Activated CD8-positive, alpha-beta memory T cell treated with anti-CD3 and anti-CD28 coated beads for 24 hours (primary cell): ENCODE results near the gene AGPAT3.
"Not testable (repeated sequence)": the region's sequence is repeated elsewhere in the genome, so short reads cannot be mapped to it uniquely, and the experiment has no call there.

Experiments
- DNase-seq: peaks from one replicate; pipeline ENCODE4 v3.0.0-alpha.2; 2020

Gene AGPAT3

GRCh38 chr21:43885721-43886120 lies 20.7 kb downstream of the AGPAT3 start:
- DNase-seq, result no peak

GRCh38 chr21:43886565-43886964 lies 21.5 kb downstream of the AGPAT3 start:
- no peak for DNase-seq

GRCh38 chr21:43889069-43889468 lies 24.0 kb downstream of the AGPAT3 start:
- DNase-seq, result no peak

GRCh38 chr21:43890042-43890441 lies 25.0 kb downstream of the AGPAT3 start:
- no peak for DNase-seq

- no peak for DNase-seq
Observed at GRCh38 chr21:43892334-43892733, 27.3 kb downstream of the AGPAT3 start.

GRCh38 chr21:43892984-43893535 lies 28.0 kb downstream of the AGPAT3 start:
- no peak for DNase-seq

GRCh38 chr21:43893536-43894205 lies 28.6 kb downstream of the AGPAT3 start:
- no peak for DNase-seq

- no peak for DNase-seq
Observed at GRCh38 chr21:43894206-43894577, 29.2 kb downstream of the AGPAT3 start.

- no peak for DNase-seq
Observed at GRCh38 chr21:43895196-43895595, 30.2 kb downstream of the AGPAT3 start.

GRCh38 chr21:43896696-43897299 lies 31.8 kb downstream of the AGPAT3 start:
- not testable (repeated sequence) for DNase-seq

- DNase-seq, result no peak
Observed at GRCh38 chr21:43899307-43900077, 34.5 kb downstream of the AGPAT3 start.

- no peak for DNase-seq
Observed at GRCh38 chr21:43900078-43900385, 35.0 kb downstream of the AGPAT3 start.

GRCh38 chr21:43900690-43901089 lies 35.7 kb downstream of the AGPAT3 start:
- DNase-seq, result no peak

GRCh38 chr21:43902441-43902840 lies 37.4 kb downstream of the AGPAT3 start:
- no peak for DNase-seq

GRCh38 chr21:43903451-43904091 lies 38.5 kb downstream of the AGPAT3 start:
- no peak for DNase-seq

GRCh38 chr21:43904331-43904781 lies 39.3 kb downstream of the AGPAT3 start:
- DNase-seq, result no peak

- no peak for DNase-seq
Observed at GRCh38 chr21:43905726-43906455, 40.9 kb downstream of the AGPAT3 start.

- no peak for DNase-seq
Observed at GRCh38 chr21:43906585-43907370, 41.8 kb downstream of the AGPAT3 start.

- DNase-seq, result no peak
Observed at GRCh38 chr21:43907751-43908150, 42.7 kb downstream of the AGPAT3 start.

- DNase-seq, result no peak
Observed at GRCh38 chr21:43908167-43908566, 43.1 kb downstream of the AGPAT3 start.

GRCh38 chr21:43909741-43910400 lies 44.8 kb downstream of the AGPAT3 start:
- DNase-seq, result no peak
